HG02885 (cell line): ENCODE data around the gene CRTC1.

Experiments used
- ATAC-seq: cut with Tn5 transposase; IDR thresholded peaks from one replicate; pipeline ENCODE4 v1.9.1; 2021; ENCODE audit warnings: mild to moderate bottlenecking; ENCODE audit not compliant: unreplicated experiment, poor library complexity

The CRTC1 gene

GRCh38 chr19:18742838-18743783 lies 59.6 kb downstream of the CRTC1 start:
- no peak for ATAC-seq

DNA sequence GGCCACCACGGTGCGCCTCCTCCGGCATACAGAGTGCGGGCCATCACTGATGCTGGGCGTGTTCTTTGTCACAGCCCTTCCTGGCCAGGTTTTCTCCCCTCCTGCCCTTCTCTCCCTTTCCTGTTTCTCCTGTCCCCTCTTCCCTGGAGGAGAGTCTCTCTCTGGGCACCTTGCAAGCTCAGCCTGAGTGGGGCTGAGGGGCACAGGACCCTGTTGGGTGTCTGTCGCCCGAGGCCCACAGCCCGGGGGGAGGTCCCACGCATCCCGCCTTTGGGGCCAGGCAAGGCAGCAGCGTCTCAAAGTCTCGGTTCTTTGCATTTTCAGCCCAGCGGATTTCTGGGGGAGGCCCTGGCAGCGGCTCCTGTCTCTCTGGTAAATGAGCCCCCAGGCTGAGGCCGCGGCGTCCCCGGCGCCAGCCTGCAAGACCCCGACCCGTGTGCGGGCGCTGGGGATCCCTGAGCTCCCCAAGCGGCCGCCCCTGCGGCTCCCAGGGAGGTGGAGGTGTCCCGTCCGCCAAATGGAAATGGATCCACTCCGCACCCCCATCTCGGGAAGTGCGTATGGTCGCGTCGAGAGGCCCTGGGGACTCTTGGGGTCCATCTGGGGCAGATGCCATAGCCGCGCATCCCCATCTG lies 60.4 kb downstream of the CRTC1 start:
- ATAC-seq, result no peak

GRCh38 chr19:18745012-18745735 lies 61.7 kb downstream of the CRTC1 start:
- no peak for ATAC-seq

GRCh38 chr19:18745931-18746330 lies 62.5 kb downstream of the CRTC1 start:
- ATAC-seq, result no peak

GRCh38 chr19:18746401-18747325 lies 63.2 kb downstream of the CRTC1 start:
- no peak for ATAC-seq

DNA sequence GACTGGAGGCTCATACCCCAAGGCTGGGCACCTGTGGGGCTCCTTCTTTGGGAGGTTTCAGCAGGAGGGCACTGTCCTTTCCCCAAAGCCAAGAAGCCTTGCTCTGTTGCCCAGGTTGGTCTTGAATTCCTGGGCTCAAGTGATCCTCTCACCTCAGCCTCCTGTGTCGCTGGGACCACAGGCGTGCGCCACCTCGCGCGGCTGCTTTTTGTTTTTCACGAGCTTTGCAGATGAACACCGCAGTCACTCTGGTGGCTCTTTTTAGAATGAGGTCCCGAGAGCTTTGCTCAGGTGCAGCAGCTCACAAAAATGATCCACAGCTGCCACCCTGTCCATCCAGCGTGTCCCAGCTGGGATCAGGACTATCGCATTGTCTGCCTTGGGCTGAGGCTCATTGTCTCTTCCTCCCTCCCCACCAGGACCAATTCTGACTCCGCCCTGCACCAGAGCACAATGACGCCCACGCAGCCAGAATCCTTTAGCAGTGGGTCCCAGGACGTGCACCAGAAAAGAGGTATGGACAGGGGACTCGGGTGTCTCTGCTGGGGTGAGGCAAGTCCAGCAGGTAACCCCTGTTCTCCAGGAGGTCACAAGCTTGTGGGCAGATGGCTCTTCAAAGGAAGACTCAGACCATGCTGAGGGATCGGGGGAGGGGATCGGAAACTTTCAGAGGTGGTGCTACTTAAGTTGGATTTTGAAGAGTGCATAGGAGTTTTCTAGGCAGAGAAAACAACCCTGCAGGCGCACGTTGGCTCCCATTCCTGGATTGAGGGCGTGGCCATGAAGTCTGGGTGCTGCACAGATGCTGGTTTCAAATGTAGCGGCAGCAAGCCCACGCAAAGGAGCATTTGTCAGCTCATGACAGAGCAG lies 66.1 kb downstream of the CRTC1 start:
- no peak for ATAC-seq

DNA sequence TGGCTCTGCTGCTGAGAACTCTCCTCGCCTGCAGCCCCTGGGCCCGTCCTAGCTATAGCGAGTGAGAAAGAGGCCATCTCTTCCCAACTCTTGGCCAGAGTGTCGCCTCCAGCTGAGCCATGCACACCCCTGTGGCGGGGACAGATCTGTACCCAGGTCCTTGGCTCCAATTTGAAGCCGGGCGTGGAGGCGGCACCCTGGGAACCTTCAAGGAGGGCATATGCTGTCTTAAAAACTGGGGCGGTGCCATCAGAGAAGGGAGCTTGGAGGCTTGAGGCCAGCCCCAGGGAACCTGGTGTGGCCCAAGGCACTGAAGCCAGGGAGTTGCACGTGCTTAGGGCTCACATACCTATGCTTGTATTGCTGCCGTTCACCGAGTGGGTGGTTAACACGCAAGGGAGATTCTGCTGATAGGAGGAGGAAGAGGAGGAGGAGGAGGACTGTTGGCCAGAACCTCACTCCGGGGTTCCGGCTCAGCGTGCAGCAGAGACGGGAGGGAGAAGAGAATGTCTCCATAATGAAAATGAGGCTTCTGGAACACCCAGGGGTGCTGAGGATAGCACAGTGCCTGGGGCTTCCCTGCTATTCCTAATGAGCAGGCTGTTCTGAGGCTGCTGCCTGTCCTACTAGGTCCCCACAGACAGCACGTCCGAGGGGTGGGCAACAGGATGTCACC lies 67.0 kb downstream of the CRTC1 start:
- no peak for ATAC-seq

GRCh38 chr19:18751571-18751970 lies 68.1 kb downstream of the CRTC1 start:
- ATAC-seq, result no peak

DNA sequence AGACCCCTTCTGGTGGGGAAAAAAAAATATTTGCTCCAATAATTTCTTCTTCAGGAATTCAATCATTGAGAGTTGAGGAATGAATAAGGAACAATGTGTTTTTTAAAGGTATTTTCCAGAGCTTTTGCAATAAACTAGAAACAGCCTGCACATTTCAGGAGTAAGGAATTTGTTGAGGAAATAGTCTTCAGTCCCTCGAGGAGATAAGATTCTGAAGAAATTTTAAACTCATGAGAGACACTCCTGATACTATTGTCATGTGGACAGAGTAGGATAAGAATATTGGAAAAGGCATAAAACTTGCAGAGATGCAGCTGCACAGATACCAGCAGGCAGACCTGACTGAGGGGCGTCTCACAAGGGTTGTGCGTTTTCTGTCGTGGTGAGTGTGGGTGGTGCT lies 71.0 kb downstream of the CRTC1 start:
- ATAC-seq, result no peak

GRCh38 chr19:18756896-18757295 lies 73.4 kb downstream of the CRTC1 start:
- ATAC-seq, result no peak

DNA sequence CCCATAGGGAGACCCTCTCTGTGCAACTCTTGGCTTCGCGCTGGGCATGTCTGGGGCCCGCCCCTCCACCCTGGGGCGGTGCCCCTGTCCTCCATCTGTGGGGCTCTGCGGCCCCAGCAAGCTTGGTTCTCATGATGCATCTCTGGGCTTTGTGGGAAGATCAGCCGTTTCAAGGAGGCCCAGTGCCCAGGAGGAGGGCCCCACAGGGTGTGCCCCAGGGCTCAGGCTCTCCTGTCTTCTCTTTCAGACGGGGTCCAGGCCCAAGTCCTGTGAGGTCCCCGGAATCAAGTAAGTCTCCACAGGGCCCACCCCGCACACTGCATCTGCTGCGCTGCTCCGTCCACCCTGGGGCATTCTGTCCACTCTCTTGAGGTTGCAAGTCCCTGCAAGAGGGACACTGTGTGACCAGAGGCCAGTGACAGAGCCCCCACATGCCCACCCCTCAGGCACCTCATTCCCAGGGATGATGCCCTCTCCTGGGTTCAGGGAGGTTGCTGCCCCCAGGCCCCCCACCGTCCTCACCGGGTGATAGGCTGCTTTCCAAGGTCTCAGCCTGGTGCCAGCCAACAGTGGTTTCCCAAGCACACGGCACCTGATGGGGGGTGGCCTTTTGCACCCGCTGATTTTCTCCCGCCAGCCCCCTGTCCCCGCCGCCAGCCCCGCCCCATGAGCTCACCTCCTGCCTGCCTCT lies 76.0 kb downstream of the CRTC1 start:
- no peak for ATAC-seq

- no peak for ATAC-seq
These were observed 76.5 kb downstream of the CRTC1 start for GRCh38 chr19:18759995-18760426.

GRCh38 chr19:18760440-18761383 lies 77.2 kb downstream of the CRTC1 start:
- no peak for ATAC-seq

GRCh38 chr19:18761531-18762110 lies 78.1 kb downstream of the CRTC1 start:
- ATAC-seq, result no peak

DNA sequence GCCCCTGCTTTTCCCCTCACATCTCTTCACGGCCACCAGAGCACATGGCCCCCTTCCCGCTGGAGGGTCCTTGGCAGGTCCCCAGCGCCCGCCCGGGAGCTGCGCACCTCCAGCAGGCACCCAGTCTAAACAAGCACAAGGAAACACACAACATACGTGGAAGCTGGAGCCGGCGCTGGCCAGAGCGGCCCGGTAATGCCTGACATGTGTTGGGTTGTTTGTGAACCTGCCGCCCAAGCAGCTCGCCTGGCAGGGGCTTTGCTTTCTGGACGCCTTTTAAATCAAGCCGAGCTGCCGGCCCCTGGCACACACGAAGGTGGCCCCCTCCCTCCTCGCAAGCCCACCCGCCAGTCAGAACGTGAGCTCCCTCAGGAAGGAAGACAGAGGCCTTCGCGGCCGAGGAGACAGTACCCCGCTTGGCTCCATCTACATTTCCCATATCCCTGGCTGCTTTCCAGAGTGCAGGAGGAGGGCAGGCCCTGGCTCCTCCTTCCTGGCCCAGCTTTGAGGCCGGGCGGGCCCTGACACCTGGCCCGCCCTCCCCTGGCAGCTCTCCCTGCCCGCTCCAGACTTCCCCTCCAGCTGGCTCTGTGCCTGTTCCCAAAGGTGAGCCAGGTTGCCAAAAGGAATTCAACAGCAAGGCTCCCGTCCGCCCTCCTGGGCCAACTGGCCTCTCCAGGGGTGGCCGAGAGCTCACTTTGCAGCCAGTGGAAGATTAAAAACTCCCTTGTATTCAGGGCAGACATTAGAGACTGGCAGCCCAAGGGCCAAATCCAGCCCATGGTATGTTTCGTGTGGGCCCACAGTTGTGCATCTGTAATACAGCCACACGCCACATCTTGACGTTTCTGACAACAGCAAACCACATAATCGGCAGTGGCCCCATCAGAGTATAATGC lies 78.9 kb downstream of the CRTC1 start:
- ATAC-seq, result no peak
